GM23338 (cell line): ENCODE measurements around the gene REPS1. TPM values are rescaled to one million over a fixed set of nuclear protein-coding genes. Genes with fewer than 3 reads are reported as not detected.

Experiments used
- ATAC-seq: fragments of 200-7000 bp; cut with Tn5 transposase; 3 replicates; pipeline ENCODE4 v1.9.1; 2020
- DNase-seq: peaks from one replicate; pipeline ENCODE4 v3.0.0-alpha.2; 2015; ENCODE audit warnings: low spot score
- H2AFZ ChIP-seq: fragments of 200-600 bp; sonication (generic); 2 replicates; pipeline ENCODE4 v1.8.0; 2016; ENCODE audit warnings: antibody characterized with exemption, mild to moderate bottlenecking, moderate library complexity
- H3F3A ChIP-seq: fragments of 200-600 bp; sonication (generic); replicated peaks from 2 replicates; pipeline ENCODE4 v1.8.0; 2017; ENCODE audit warnings: antibody characterized with exemption, mixed run types, low read depth
- H3K27ac ChIP-seq: fragments of 200-600 bp; sonication (generic); 2 replicates; pipeline ENCODE4 v1.6.1; 2016; ENCODE audit warnings: low read depth
- H3K27me3 ChIP-seq: fragments of 200-600 bp; sonication (generic); 2 replicates; pipeline ENCODE4 v1.8.0; 2016; ENCODE audit warnings: mild to moderate bottlenecking, mixed run types, moderate library complexity; ENCODE audit not compliant: insufficient read depth
- H3K36me3 ChIP-seq: fragments of 200-600 bp; sonication (generic); 2 replicates; pipeline ENCODE4 v1.8.0; 2016; ENCODE audit warnings: mild to moderate bottlenecking; ENCODE audit not compliant: insufficient read depth
- H3K4me1 ChIP-seq: fragments of 200-600 bp; sonication (generic); 2 replicates; pipeline ENCODE4 v1.8.0; 2016; ENCODE audit warnings: mild to moderate bottlenecking, moderate library complexity; ENCODE audit not compliant: insufficient read depth
- H3K4me2 ChIP-seq: fragments of 200-600 bp; sonication (generic); 2 replicates; pipeline ENCODE4 v1.7.1; 2017; ENCODE audit warnings: mixed run types
- H3K4me3 ChIP-seq: fragments of 200-600 bp; sonication (generic); 2 replicates; pipeline ENCODE4 v1.6.1; 2016; ENCODE audit warnings: mixed run types
- H3K79me2 ChIP-seq: fragments of 200-600 bp; sonication (generic); replicated peaks from 2 replicates; pipeline ENCODE4 v1.8.0; 2017; ENCODE audit warnings: mild to moderate bottlenecking; ENCODE audit not compliant: insufficient read depth
- H3K9me2 ChIP-seq: fragments of 200-600 bp; sonication (generic); 2 replicates; pipeline ENCODE4 v1.8.0; 2017; ENCODE audit not compliant: insufficient read depth
- H4K20me1 ChIP-seq: fragments of 200-600 bp; sonication (generic); replicated peaks from 2 replicates; pipeline ENCODE4 v1.8.0; 2017; ENCODE audit warnings: mild to moderate bottlenecking; ENCODE audit not compliant: insufficient read depth
- H3K27ac Mint-ChIP-seq: 2 replicates; pipeline ENCODE4 v1.8.0; 2020; ENCODE audit warnings: inconsistent platforms, mild to moderate bottlenecking, moderate library complexity, mixed read lengths
- H3K27me3 Mint-ChIP-seq: 3 replicates; pipeline ENCODE4 v1.8.0; 2022; ENCODE audit warnings: low read depth, mild to moderate bottlenecking, moderate library complexity, mixed read lengths, inconsistent platforms; ENCODE audit not compliant: insufficient read depth, poor library complexity
- H3K36me3 Mint-ChIP-seq: 3 replicates; pipeline ENCODE4 v1.8.0; 2021; ENCODE audit warnings: low read depth, mild to moderate bottlenecking, inconsistent platforms, moderate library complexity, mixed read lengths
- H3K4me1 Mint-ChIP-seq: 3 replicates; pipeline ENCODE4 v1.8.0; 2020; ENCODE audit warnings: mild to moderate bottlenecking, inconsistent platforms, mixed read lengths
- H3K4me3 Mint-ChIP-seq: 3 replicates; pipeline ENCODE4 v1.8.0; 2021; ENCODE audit warnings: moderate library complexity, mild to moderate bottlenecking, inconsistent platforms, mixed read lengths
- H3K9me3 Mint-ChIP-seq: 3 replicates; pipeline ENCODE4 v1.8.0; 2020; ENCODE audit warnings: moderate library complexity, mild to moderate bottlenecking, inconsistent platforms, mixed read lengths
- CREB1 ChIP-seq: fragments of 250-450 bp; sonication (Bioruptor Pico); IDR thresholded peaks from 2 replicates; pipeline ENCODE4 v1.5.0; 2020; ENCODE audit warnings: low read depth, mild to moderate bottlenecking, moderate library complexity
- CTCF ChIP-seq, 2 experiments: fragments of 200-600 bp in 1 of 2; sonication (generic) in 1 of 2; conservative IDR thresholded peaks; 2 replicates each; pipeline versions ENCODE4 v1.5.1 to v1.6.1; 2016 to 2017; ENCODE audit warnings: antibody characterized with exemption in 2 of 2, low read depth in 2 of 2, mild to moderate bottlenecking in 2 of 2, moderate library complexity in 1 of 2
- ETS1 ChIP-seq: IDR thresholded peaks from 2 replicates; pipeline ENCODE4 v1.6.1; 2016; ENCODE audit warnings: antibody characterized with exemption
- EZH2 ChIP-seq: fragments of 200-600 bp; sonication (generic); IDR thresholded peaks from one replicate; pipeline ENCODE4 v1.8.0; 2017; ENCODE audit warnings: antibody characterized with exemption, mild to moderate bottlenecking, low read depth; ENCODE audit not compliant: unreplicated experiment
- JUNB ChIP-seq: IDR thresholded peaks from one replicate; pipeline ENCODE4 v1.6.1; 2016; ENCODE audit warnings: antibody characterized with exemption; ENCODE audit not compliant: unreplicated experiment
- POLR2AphosphoS5 ChIP-seq: IDR thresholded peaks from 2 replicates; pipeline ENCODE4 v1.6.1; 2016; ENCODE audit warnings: antibody characterized with exemption, low read depth
- STAT1 ChIP-seq: IDR thresholded peaks from one replicate; pipeline ENCODE4 v1.6.1; 2016; ENCODE audit warnings: antibody characterized with exemption; ENCODE audit not compliant: unreplicated experiment
- ZNF114 ChIP-seq: fragments of 250-450 bp; sonication (Bioruptor Pico); IDR thresholded peaks from 2 replicates; pipeline ENCODE4 v1.5.0; 2020; ENCODE audit warnings: mild to moderate bottlenecking, moderate library complexity
- ZNF331 ChIP-seq: fragments of 250-450 bp; sonication (Bioruptor Pico); IDR thresholded peaks from 2 replicates; pipeline ENCODE4 v1.5.0; 2020; ENCODE audit warnings: low read depth, mild to moderate bottlenecking, moderate library complexity
- polyA plus RNA-seq: library from polyadenylated mRNA; unstranded; fragments of >200 nt; fragmentation: Nextera tagmentation; extraction: Ambion mirVana; gene quantifications from 2 replicates; pipeline ENCODE4 v1.2.1, GENCODE V29; 2016
- total RNA-seq: library from RNA; depleted of rRNA; stranded (reverse); fragments of >200 nt; shearing (Covaris generic); gene quantifications from 2 replicates; pipeline ENCODE4 v1.2.3, GENCODE V29; 2014
- TF ChIP-seq, protein P1 (sequence below): IDR thresholded peaks from one replicate; pipeline ENCODE4 v1.6.1; 2018; ENCODE audit warnings: antibody characterized with exemption; ENCODE audit not compliant: unreplicated experiment
- TF ChIP-seq, protein P2 (sequence below): fragments of 250-450 bp; sonication (Bioruptor Pico); IDR thresholded peaks from 2 replicates; pipeline ENCODE4 v1.5.0; 2020; ENCODE audit warnings: mild to moderate bottlenecking, moderate library complexity

REPS1 gene
- total and polyA plus RNA-seq, 2 experiments from 2014 or later, result 46.0 to 65.7 TPM

GRCh38 chr6:139007428-139007827 lies 19.4 kb upstream of the REPS1 start (continued):
- TF ChIP-seq, protein P1, sequence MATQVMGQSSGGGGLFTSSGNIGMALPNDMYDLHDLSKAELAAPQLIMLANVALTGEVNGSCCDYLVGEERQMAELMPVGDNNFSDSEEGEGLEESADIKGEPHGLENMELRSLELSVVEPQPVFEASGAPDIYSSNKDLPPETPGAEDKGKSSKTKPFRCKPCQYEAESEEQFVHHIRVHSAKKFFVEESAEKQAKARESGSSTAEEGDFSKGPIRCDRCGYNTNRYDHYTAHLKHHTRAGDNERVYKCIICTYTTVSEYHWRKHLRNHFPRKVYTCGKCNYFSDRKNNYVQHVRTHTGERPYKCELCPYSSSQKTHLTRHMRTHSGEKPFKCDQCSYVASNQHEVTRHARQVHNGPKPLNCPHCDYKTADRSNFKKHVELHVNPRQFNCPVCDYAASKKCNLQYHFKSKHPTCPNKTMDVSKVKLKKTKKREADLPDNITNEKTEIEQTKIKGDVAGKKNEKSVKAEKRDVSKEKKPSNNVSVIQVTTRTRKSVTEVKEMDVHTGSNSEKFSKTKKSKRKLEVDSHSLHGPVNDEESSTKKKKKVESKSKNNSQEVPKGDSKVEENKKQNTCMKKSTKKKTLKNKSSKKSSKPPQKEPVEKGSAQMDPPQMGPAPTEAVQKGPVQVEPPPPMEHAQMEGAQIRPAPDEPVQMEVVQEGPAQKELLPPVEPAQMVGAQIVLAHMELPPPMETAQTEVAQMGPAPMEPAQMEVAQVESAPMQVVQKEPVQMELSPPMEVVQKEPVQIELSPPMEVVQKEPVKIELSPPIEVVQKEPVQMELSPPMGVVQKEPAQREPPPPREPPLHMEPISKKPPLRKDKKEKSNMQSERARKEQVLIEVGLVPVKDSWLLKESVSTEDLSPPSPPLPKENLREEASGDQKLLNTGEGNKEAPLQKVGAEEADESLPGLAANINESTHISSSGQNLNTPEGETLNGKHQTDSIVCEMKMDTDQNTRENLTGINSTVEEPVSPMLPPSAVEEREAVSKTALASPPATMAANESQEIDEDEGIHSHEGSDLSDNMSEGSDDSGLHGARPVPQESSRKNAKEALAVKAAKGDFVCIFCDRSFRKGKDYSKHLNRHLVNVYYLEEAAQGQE, result no peak
- no peak for TF ChIP-seq ZNF114 (CRISPR knock-in tag)
- no peak for TF ChIP-seq STAT1

DNA sequence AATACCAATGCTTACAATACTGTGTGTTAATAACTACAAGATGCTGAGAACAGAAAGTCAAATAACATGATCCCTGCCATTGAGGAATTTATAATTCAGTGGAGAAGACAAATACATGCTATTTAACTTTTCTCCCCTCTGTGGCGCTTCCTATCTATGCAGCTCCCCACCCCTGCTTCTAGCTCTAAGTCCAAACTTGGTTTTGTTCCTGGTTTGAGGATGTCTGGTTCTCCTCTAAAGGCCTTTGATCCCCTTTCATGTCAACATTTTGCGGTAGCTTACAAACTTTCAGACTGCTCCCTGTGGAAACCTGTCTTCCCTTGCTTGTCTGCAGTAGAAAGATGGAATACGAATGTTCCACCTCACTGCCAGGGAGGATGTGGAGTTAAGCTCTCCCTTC lies 18.4 kb upstream of the REPS1 start:
- TF ChIP-seq CTCF (conservative IDR thresholded peaks at IDR 0.05; ENCODE audit: low read depth in 2 of 2), result no peak
- TF ChIP-seq ZNF331 (CRISPR knock-in tag), result no peak
- no peak for TF ChIP-seq JUNB
- TF ChIP-seq ETS1, result no peak
- no peak for TF ChIP-seq STAT1
- no peak for TF ChIP-seq POLR2AphosphoS5
- no peak for TF ChIP-seq EZH2
- TF ChIP-seq, protein P2, sequence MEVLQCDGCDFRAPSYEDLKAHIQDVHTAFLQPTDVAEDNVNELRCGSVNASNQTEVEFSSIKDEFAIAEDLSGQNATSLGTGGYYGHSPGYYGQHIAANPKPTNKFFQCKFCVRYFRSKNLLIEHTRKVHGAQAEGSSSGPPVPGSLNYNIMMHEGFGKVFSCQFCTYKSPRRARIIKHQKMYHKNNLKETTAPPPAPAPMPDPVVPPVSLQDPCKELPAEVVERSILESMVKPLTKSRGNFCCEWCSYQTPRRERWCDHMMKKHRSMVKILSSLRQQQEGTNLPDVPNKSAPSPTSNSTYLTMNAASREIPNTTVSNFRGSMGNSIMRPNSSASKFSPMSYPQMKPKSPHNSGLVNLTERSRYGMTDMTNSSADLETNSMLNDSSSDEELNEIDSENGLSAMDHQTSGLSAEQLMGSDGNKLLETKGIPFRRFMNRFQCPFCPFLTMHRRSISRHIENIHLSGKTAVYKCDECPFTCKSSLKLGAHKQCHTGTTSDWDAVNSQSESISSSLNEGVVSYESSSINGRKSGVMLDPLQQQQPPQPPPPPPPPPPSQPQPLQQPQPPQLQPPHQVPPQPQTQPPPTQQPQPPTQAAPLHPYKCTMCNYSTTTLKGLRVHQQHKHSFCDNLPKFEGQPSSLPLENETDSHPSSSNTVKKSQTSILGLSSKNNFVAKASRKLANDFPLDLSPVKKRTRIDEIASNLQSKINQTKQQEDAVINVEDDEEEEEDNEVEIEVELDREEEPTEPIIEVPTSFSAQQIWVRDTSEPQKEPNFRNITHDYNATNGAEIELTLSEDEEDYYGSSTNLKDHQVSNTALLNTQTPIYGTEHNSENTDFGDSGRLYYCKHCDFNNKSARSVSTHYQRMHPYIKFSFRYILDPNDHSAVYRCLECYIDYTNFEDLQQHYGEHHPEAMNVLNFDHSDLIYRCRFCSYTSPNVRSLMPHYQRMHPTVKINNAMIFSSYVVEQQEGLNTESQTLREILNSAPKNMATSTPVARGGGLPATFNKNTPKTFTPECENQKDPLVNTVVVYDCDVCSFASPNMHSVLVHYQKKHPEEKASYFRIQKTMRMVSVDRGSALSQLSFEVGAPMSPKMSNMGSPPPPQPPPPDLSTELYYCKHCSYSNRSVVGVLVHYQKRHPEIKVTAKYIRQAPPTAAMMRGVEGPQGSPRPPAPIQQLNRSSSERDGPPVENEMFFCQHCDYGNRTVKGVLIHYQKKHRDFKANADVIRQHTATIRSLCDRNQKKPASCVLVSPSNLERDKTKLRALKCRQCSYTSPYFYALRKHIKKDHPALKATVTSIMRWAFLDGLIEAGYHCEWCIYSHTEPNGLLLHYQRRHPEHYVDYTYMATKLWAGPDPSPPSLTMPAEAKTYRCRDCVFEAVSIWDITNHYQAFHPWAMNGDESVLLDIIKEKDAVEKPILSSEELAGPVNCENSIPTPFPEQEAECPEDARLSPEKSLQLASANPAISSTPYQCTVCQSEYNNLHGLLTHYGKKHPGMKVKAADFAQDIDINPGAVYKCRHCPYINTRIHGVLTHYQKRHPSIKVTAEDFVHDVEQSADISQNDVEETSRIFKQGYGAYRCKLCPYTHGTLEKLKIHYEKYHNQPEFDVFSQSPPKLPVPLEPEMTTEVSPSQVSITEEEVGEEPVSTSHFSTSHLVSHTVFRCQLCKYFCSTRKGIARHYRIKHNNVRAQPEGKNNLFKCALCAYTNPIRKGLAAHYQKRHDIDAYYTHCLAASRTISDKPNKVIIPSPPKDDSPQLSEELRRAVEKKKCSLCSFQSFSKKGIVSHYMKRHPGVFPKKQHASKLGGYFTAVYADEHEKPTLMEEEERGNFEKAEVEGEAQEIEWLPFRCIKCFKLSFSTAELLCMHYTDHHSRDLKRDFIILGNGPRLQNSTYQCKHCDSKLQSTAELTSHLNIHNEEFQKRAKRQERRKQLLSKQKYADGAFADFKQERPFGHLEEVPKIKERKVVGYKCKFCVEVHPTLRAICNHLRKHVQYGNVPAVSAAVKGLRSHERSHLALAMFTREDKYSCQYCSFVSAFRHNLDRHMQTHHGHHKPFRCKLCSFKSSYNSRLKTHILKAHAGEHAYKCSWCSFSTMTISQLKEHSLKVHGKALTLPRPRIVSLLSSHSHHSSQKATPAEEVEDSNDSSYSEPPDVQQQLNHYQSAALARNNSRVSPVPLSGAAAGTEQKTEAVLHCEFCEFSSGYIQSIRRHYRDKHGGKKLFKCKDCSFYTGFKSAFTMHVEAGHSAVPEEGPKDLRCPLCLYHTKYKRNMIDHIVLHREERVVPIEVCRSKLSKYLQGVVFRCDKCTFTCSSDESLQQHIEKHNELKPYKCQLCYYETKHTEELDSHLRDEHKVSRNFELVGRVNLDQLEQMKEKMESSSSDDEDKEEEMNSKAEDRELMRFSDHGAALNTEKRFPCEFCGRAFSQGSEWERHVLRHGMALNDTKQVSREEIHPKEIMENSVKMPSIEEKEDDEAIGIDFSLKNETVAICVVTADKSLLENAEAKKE, result no peak
- no peak for TF ChIP-seq CREB1 (CRISPR knock-in tag)
- DNase-seq (no peak), ATAC-seq (no peak)
- peaks cover 5% of the 10 kb centered on the region for H3K4me1 Mint-ChIP-seq
- no peaks in the 10 kb centered on the region for H3F3A ChIP-seq
- no peak overlapping the region for H3K4me3 Mint-ChIP-seq
- no peak overlapping the region for H3K4me2 ChIP-seq
- no peak overlapping the region for H3K27ac Mint-ChIP-seq
- no peaks in the 10 kb centered on the region for H3K36me3 Mint-ChIP-seq
- H2AFZ ChIP-seq, result peak overlapping the region; percentile 80; the same call in 1 of the 2 replicates
- no peak overlapping the region for H3K27ac ChIP-seq
- H3K36me3 ChIP-seq, result no peaks in the 10 kb centered on the region
- no peaks in the 10 kb centered on the region for H4K20me1 ChIP-seq
- H3K9me3 Mint-ChIP-seq, result no peaks in the 10 kb centered on the region
- H3K27me3 ChIP-seq, result no peaks in the 10 kb centered on the region
- no peak overlapping the region for H3K4me3 ChIP-seq
- H3K79me2 ChIP-seq, result no peaks in the 10 kb centered on the region
- 0 out of 2 replicates have a peak, but pooled peaks cover 5% of the 10 kb centered on the region for H3K9me2 ChIP-seq
- 0 out of 2 replicates have a peak, but pooled peaks cover 10% of the 10 kb centered on the region for H3K4me1 ChIP-seq
- H3K27me3 Mint-ChIP-seq, result peaks cover 5% of the 10 kb centered on the region
